ENCODE results near the gene UBE2G1.
A peak's percentile ranks its signal among the peaks of the same experiment; 100 is the strongest.
"Not testable (repeated sequence)": the region's sequence is repeated elsewhere in the genome, so short reads cannot be mapped to it uniquely, and the experiment has no call there.

Gene UBE2G1

GRCh38 chr17:4301066-4301465, 65.4 kb downstream of the UBE2G1 start:
- no peak for DNase-seq (ENCODE audit: low read depth in 3 of 3)

- no peak for DNase-seq (ENCODE audit: low read depth in 3 of 3)
These were observed 69.1 kb downstream of the UBE2G1 start for GRCh38 chr17:4297351-4297750.

- DNase-seq (ENCODE audit: low read depth in 3 of 3): no peak
These were observed 70.8 kb downstream of the UBE2G1 start for GRCh38 chr17:4295686-4296085.

- no peak for DNase-seq (ENCODE audit: low read depth in 3 of 3)
These were observed 72.9 kb downstream of the UBE2G1 start for GRCh38 chr17:4293572-4293971.

GRCh38 chr17:4287710-4288109, 78.8 kb downstream of the UBE2G1 start:
- DNase-seq (ENCODE audit: low read depth in 3 of 3): no peak

GRCh38 chr17:4276514-4276913, 90.0 kb downstream of the UBE2G1 start:
- DNase-seq (ENCODE audit: low read depth in 3 of 3): no peak

GRCh38 chr17:4272972-4273368, 93.5 kb downstream of the UBE2G1 start:
- no peak for DNase-seq (ENCODE audit: low read depth in 3 of 3)

- DNase-seq (ENCODE audit: low read depth in 3 of 3): no peak
These were observed 94.1 kb downstream of the UBE2G1 start for GRCh38 chr17:4272213-4272971.

GRCh38 chr17:4270736-4271135, 95.7 kb downstream of the UBE2G1 start:
- DNase-seq (ENCODE audit: low read depth in 3 of 3): no peak

GRCh38 chr17:4269915-4270314, 96.6 kb downstream of the UBE2G1 start:
- DNase-seq (ENCODE audit: low read depth in 3 of 3): no peak

GRCh38 chr17:4267402-4267801, 99.1 kb downstream of the UBE2G1 start:
- no peak for DNase-seq (ENCODE audit: low read depth in 3 of 3)

- DNase-seq (ENCODE audit: low read depth in 3 of 3): no peak
These were observed 99.9 kb downstream of the UBE2G1 start for GRCh38 chr17:4266550-4266949.

- peak; percentile 94 to 98 (median 97) for DNase-seq (ENCODE audit: low read depth in 3 of 3)
These were observed 102.9 kb downstream of the UBE2G1 start, which contains the start of gene ANKFY1 for GRCh38 chr17:4263282-4264215. Gene ANKFY1, minus strand, starts transcription at chr17:4263979. Its CDS starts 38 bp downstream, at chr17:4263941.

- no peak for DNase-seq (ENCODE audit: low read depth in 3 of 3)
These were observed 103.8 kb downstream of the UBE2G1 start for GRCh38 chr17:4262703-4263102.

- no peak for DNase-seq (ENCODE audit: low read depth in 3 of 3)
These were observed 105.0 kb downstream of the UBE2G1 start for GRCh38 chr17:4261452-4261851.

GRCh38 chr17:4258867-4259266, 107.6 kb downstream of the UBE2G1 start:
- no peak for DNase-seq (ENCODE audit: low read depth in 3 of 3)

GRCh38 chr17:4256952-4257351, 109.5 kb downstream of the UBE2G1 start:
- no peak for DNase-seq (ENCODE audit: low read depth in 3 of 3)

GRCh38 chr17:4255271-4255670, 111.2 kb downstream of the UBE2G1 start:
- not testable (repeated sequence) for DNase-seq (ENCODE audit: low read depth in 3 of 3)

GRCh38 chr17:4250887-4251286, 115.6 kb downstream of the UBE2G1 start:
- no peak for DNase-seq (ENCODE audit: low read depth in 3 of 3)

- DNase-seq (ENCODE audit: low read depth in 3 of 3): no peak
These were observed 116.9 kb downstream of the UBE2G1 start for GRCh38 chr17:4249452-4250029.

GRCh38 chr17:4248504-4249277, 117.8 kb downstream of the UBE2G1 start:
- DNase-seq (ENCODE audit: low read depth in 3 of 3): no peak

GRCh38 chr17:4247971-4248388, 118.5 kb downstream of the UBE2G1 start:
- no peak for DNase-seq (ENCODE audit: low read depth in 3 of 3)
